H1 (cell line): Measurements from ENCODE around the gene UBE4B. TPM values are rescaled to one million over a fixed set of nuclear protein-coding genes. Genes with fewer than 3 reads are reported as not detected.

Experiments
- microRNA counts: library from miRNA; unstranded; fragments of <30 nt; microRNA quantifications from one replicate; lab custom pipeline; 2015
- microRNA-seq, 2 experiments: library from miRNA; unstranded; fragments of <30 nt; microRNA quantifications; one replicate each; pipeline versions ENCODE4 to v1.2.0, GENCODE V29; 2016 to 2020; ENCODE audit warnings: borderline microRNAs expressed in 2 of 2, borderline number of aligned reads in 2 of 2, borderline replicate concordance in 1 of 2
- polyA plus RNA-seq, 7 experiments: library from polyadenylated mRNA; depleted of rRNA in 3 of 7; stranded (reverse) in 5 of 7; unstranded in 2 of 7; fragments of >200 nt in 5 of 7; fragments of 200-250 nt in 2 of 7; gene quantifications; 1 replicate in 5 of 7; 2 replicates in 1 of 7; 4 replicates in 1 of 7; pipeline versions ENCODE4 v1.2.1 to v1.2.3, GENCODE V29; 2011 to 2013; ENCODE audit warnings: missing spikeins in 2 of 7, mixed read lengths in 2 of 7
- small RNA-seq: library from polyadenylated mRNA; stranded (forward); fragments of <200 nt; extraction: miRNeasy Mini kit (QIAGEN cat#:217004); gene quantifications from one replicate; pipeline ENCODE3, GENCODE V24; 2013; ENCODE audit not compliant: insufficient read depth
- total RNA-seq: library from RNA; stranded (reverse); fragmentation: NEBNext Ultra II Directional; extraction: Animal tissue kit (Norgen Biotek cat#: 25700); gene quantifications from 2 replicates; pipeline ENCODE4 v1.2.1, GENCODE V29; 2021

Gene UBE4B
- total and polyA plus RNA-seq, 2 of the 8 experiments (the other 6 are each of a cell fraction or from before 2014, with no cell fraction given): 24.5 to 90.1 TPM

MicroRNA genes within 50 kb of the gene (microRNA counts, 767-probe panel; counts per million panel counts)
- microRNA hsa-miR-1273d (lab: Ali Mortazavi, UCI): 879 counts per million, percentile 95 among the panel's probes with 10 or more counts

Small RNA genes within 50 kb of the gene (microRNA-seq; reads per million reads assigned to microRNA genes)
- 0 reads per million in 2 experiments for gene MIR1273D

Small RNA genes within 50 kb of the gene (small RNA-seq; reads per million reads assigned to genes)
- gene MIR1273D (not detected), gene RNU6-828P (not detected)

Other genes starting within 250 kb of the UBE4B start
- gene CLSTN1, start 209.0 kb upstream of the UBE4B start, total RNA-seq: 97.4 and 99.0 TPM in 2 replicates
- gene CLSTN1, start 209.0 kb upstream of the UBE4B start, polyA plus RNA-seq (2011; rRNA removed): 34.2 and 55.4 TPM in 2 replicates
- 46.6 and 49.5 TPM in 2 replicates for gene CTNNBIP1, start 122.7 kb upstream of the UBE4B start, total RNA-seq
- 40.9 and 48.8 TPM in 2 replicates for gene CTNNBIP1, start 122.7 kb upstream of the UBE4B start, polyA plus RNA-seq (2011; rRNA removed)
- 20.0 and 20.3 TPM in 2 replicates for gene LZIC, start 89.6 kb upstream of the UBE4B start, total RNA-seq
- gene LZIC, start 89.6 kb upstream of the UBE4B start, polyA plus RNA-seq (2011; rRNA removed): 2.2 and 4.8 TPM in 2 replicates
- 2.0 and 2.5 TPM in 2 replicates for gene NMNAT1, start 89.5 kb upstream of the UBE4B start, total RNA-seq
- 1.8 and 2.0 TPM in 2 replicates for gene NMNAT1, start 89.5 kb upstream of the UBE4B start, polyA plus RNA-seq (2011; rRNA removed)
- 7.2 and 7.7 TPM in 2 replicates for gene RBP7, start 35.7 kb upstream of the UBE4B start, total RNA-seq
- 2.7 and 5.7 TPM in 2 replicates for gene RBP7, start 35.7 kb upstream of the UBE4B start, polyA plus RNA-seq (2011; rRNA removed)
- 73.9 and 74.2 TPM in 2 replicates for gene KIF1B, start 177.6 kb downstream of the UBE4B start, total RNA-seq
- 39.1 and 41.4 TPM in 2 replicates for gene KIF1B, start 177.6 kb downstream of the UBE4B start, polyA plus RNA-seq (2011; rRNA removed)